Neural progenitor cell (in vitro differentiated cells): ENCODE measurements around the gene CRLF2. TPM values are rescaled to one million over a fixed set of nuclear protein-coding genes. Genes with fewer than 3 reads are reported as not detected.

Source experiments
- DNase-seq: peaks from one replicate; pipeline ENCODE4 v3.0.0-alpha.2; 2016; ENCODE audit warnings: low spot score
- H2AFZ ChIP-seq: fragments of 200-600 bp; sonication (generic); replicated peaks from 2 replicates; pipeline ENCODE4 v1.6.1; 2016; ENCODE audit warnings: antibody characterized with exemption
- H3F3A ChIP-seq: fragments of 200-600 bp; sonication (generic); 2 replicates; pipeline ENCODE4 v1.6.1; 2016; ENCODE audit warnings: antibody characterized with exemption, low read depth
- H3K27ac ChIP-seq: fragments of 200-600 bp; sonication (generic); 2 replicates; pipeline ENCODE4 v1.5.1; 2016; ENCODE audit warnings: mild to moderate bottlenecking
- H3K27me3 ChIP-seq: fragments of 200-600 bp; sonication (generic); 2 replicates; pipeline ENCODE4 v1.6.1; 2016; ENCODE audit warnings: mild to moderate bottlenecking, moderate library complexity
- H3K36me3 ChIP-seq: fragments of 200-600 bp; sonication (generic); 2 replicates; pipeline ENCODE4 v1.5.1; 2016
- H3K4me1 ChIP-seq: fragments of 200-600 bp; sonication (generic); 2 replicates; pipeline ENCODE4 v1.6.1; 2016; ENCODE audit warnings: mixed run types
- H3K4me2 ChIP-seq: fragments of 200-600 bp; sonication (generic); 2 replicates; pipeline ENCODE4 v1.6.1; 2016
- H3K4me3 ChIP-seq: fragments of 200-600 bp; sonication (generic); 2 replicates; pipeline ENCODE4 v1.5.1; 2016
- H3K79me2 ChIP-seq: fragments of 200-600 bp; sonication (generic); 2 replicates; pipeline ENCODE4 v1.6.1; 2016; ENCODE audit warnings: low read depth
- H3K9ac ChIP-seq: fragments of 200-600 bp; sonication (generic); 2 replicates; pipeline ENCODE4 v1.6.1; 2016
- H3K9me3 ChIP-seq: fragments of 200-600 bp; sonication (generic); 2 replicates; pipeline ENCODE4 v1.5.1; 2016; ENCODE audit warnings: low read depth
- H4K20me1 ChIP-seq: fragments of 200-600 bp; sonication (generic); 2 replicates; pipeline ENCODE4 v1.6.1; 2016; ENCODE audit warnings: low read depth
- H3K27ac Mint-ChIP-seq: 3 replicates; pipeline ENCODE4 v1.8.0; 2021; ENCODE audit warnings: mixed read lengths
- H3K27me3 Mint-ChIP-seq: 2 replicates; pipeline ENCODE4 v1.8.0; 2022; ENCODE audit warnings: low read depth, mild to moderate bottlenecking, inconsistent platforms, moderate library complexity, mixed read lengths; ENCODE audit not compliant: insufficient read depth
- H3K36me3 Mint-ChIP-seq: 3 replicates; pipeline ENCODE4 v1.8.0; 2021; ENCODE audit warnings: mixed read lengths
- H3K4me1 Mint-ChIP-seq: 3 replicates; pipeline ENCODE4 v1.8.0; 2021; ENCODE audit warnings: mixed read lengths
- H3K4me3 Mint-ChIP-seq: 3 replicates; pipeline ENCODE4 v1.8.0; 2021; ENCODE audit warnings: mild to moderate bottlenecking, moderate library complexity, mixed read lengths
- H3K9me3 Mint-ChIP-seq: 3 replicates; pipeline ENCODE4 v1.8.0; 2020; ENCODE audit warnings: mixed read lengths
- CTCF ChIP-seq: fragments of 200-600 bp; sonication (generic); IDR thresholded peaks from 2 replicates; pipeline ENCODE4 v1.5.1; 2017; ENCODE audit warnings: antibody characterized with exemption, mild to moderate bottlenecking
- EZH2 ChIP-seq: fragments of 200-600 bp; sonication (generic); IDR thresholded peaks from 2 replicates; pipeline ENCODE4 v1.6.1; 2017; ENCODE audit warnings: antibody characterized with exemption, mild to moderate bottlenecking, moderate library complexity
- EZH2phosphoT487 ChIP-seq: fragments of 200-600 bp; sonication (generic); IDR thresholded peaks from 2 replicates; pipeline ENCODE4 v1.6.1; 2017; ENCODE audit warnings: antibody characterized with exemption
- total RNA-seq: library from RNA; depleted of rRNA; stranded (reverse); fragments of >200 nt; gene quantifications from 2 replicates; pipeline ENCODE4 v1.2.3, GENCODE V29; 2015; ENCODE audit warnings: low replicate concordance

CRLF2 gene
- total RNA-seq, 1 donor from 2014 or later, result not detected

- Histone ChIP-seq H3F3A (peaks cover 5% of the 10 kb centered on the region), H3K4me2 (no peak overlapping the region), H3K9me3 (no peaks in the 10 kb centered on the region), H3K4me1 (peaks cover 9% of the 10 kb centered on the region), H3K9ac (no peak overlapping the region), H3K79me2 (no peaks in the 10 kb centered on the region), H3K4me3 (no peak overlapping the region), H3K36me3 (no peaks in the 10 kb centered on the region), H3K27ac (no peak overlapping the region), H3K27me3 (no peaks in the 10 kb centered on the region), H4K20me1 (no peaks in the 10 kb centered on the region), H2AFZ (no peak overlapping the region)
- Mint-ChIP-seq H3K4me3 (no peak overlapping the region), H3K36me3 (peaks cover 1% of the 10 kb centered on the region), H3K9me3 (peaks cover 20% of the 10 kb centered on the region), H3K27ac (no peak overlapping the region), H3K4me1 (peaks cover 5% of the 10 kb centered on the region), H3K27me3 (peaks cover 16% of the 10 kb centered on the region)
- no peak for TF ChIP-seq EZH2phosphoT487
- TF ChIP-seq CTCF, result no peak
- TF ChIP-seq EZH2, result no peak
- no peak for DNase-seq
Observed at GRCh38 chrX:1223242-1223600, 10.8 kb upstream of the CRLF2 start.

DNA sequence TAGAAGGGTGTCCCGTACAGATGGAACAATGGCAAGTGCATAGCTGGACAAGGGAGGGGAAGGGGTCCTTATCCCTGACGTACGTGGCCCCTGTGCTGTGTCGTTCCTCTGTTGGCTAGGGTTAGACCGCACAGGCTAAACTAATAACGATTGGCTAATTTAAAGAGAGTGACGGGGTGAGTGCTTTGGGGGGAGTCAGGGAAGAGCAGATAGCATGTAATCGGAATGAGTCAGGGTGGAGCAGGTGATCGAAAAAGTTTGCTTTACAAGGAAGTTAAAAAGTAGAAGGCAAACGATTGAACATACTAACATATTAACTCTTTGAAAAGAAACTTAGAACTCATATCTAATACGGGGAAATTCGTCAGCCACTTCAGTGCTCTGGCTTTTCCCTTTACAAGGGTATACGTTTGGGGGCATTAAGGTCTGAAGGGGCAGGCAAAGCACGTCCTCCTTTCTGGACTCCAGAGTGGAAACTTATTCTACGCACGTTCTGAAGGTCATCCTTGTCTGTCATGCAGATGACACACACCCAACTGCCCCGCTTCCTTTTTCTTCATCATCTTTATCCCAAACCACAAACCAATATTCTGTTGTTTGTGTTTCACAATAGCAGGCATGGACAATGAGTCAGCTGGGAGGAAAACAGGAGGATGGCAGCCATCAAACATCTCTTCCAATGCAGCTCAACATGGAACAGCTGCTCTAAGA, 10.2 kb upstream of the CRLF2 start:
- no peaks in the 10 kb centered on the region for H3K9me3 ChIP-seq
- peaks cover 16% of the 10 kb centered on the region for H3K27me3 Mint-ChIP-seq
- DNase-seq, result no peak
- H3K4me3 ChIP-seq, result no peak overlapping the region
- H3K4me1 Mint-ChIP-seq, result peaks cover 5% of the 10 kb centered on the region
- no peaks in the 10 kb centered on the region for H4K20me1 ChIP-seq
- H3K27ac ChIP-seq, result no peak overlapping the region
- no peaks in the 10 kb centered on the region for H3K27me3 ChIP-seq
- H3K9ac ChIP-seq, result no peak overlapping the region
- no peaks in the 10 kb centered on the region for H3K36me3 ChIP-seq
- H3K36me3 Mint-ChIP-seq, result peaks cover 1% of the 10 kb centered on the region
- peaks cover 9% of the 10 kb centered on the region for H3K4me1 ChIP-seq
- peaks cover 5% of the 10 kb centered on the region for H3F3A ChIP-seq
- H3K9me3 Mint-ChIP-seq, result peaks cover 20% of the 10 kb centered on the region
- H3K79me2 ChIP-seq, result no peaks in the 10 kb centered on the region
- no peak for TF ChIP-seq EZH2phosphoT487
- TF ChIP-seq EZH2, result no peak
- no peak for TF ChIP-seq CTCF
- H3K4me3 Mint-ChIP-seq, result no peak overlapping the region
- no peak overlapping the region for H3K4me2 ChIP-seq
- no peak overlapping the region for H2AFZ ChIP-seq
- no peak overlapping the region for H3K27ac Mint-ChIP-seq

- Mint-ChIP-seq H3K36me3 (peaks cover 1% of the 10 kb centered on the region), H3K27me3 (peaks cover 11% of the 10 kb centered on the region), H3K4me1 (peaks cover 5% of the 10 kb centered on the region), H3K4me3 (no peak overlapping the region), H3K9me3 (peaks cover 15% of the 10 kb centered on the region), H3K27ac (no peak overlapping the region)
- H3K9ac ChIP-seq, result no peak overlapping the region
- no peak for TF ChIP-seq EZH2
- TF ChIP-seq CTCF, result no peak
- no peak for TF ChIP-seq EZH2phosphoT487
- no peaks in the 10 kb centered on the region for H3K79me2 ChIP-seq
- peaks cover 5% of the 10 kb centered on the region for H3F3A ChIP-seq
- H3K9me3 ChIP-seq, result no peaks in the 10 kb centered on the region
- no peak for DNase-seq
- no peak overlapping the region for H3K27ac ChIP-seq
- H3K4me3 ChIP-seq, result no peak overlapping the region
- H4K20me1 ChIP-seq, result no peaks in the 10 kb centered on the region
- no peaks in the 10 kb centered on the region for H3K36me3 ChIP-seq
- H3K4me2 ChIP-seq, result no peak overlapping the region
- no peaks in the 10 kb centered on the region for H3K27me3 ChIP-seq
- H3K4me1 ChIP-seq, result peaks cover 9% of the 10 kb centered on the region
- H2AFZ ChIP-seq, result no peak overlapping the region
Observed at GRCh38 chrX:1221296-1221845, 8.9 kb upstream of the CRLF2 start.
